Adrenal gland (tissue), 12 donors: Measurements from ENCODE around the gene ARHGAP26. TPM values are rescaled to one million over a fixed set of nuclear protein-coding genes. Genes with fewer than 3 reads are reported as not detected.

Experiments used
- DNase-seq, 7 donors: peaks; one replicate each; pipeline ENCODE4 v3.0.0-alpha.2; 2019 to 2020
- H3K27ac ChIP-seq, 5 donors: fragments of 200-600 bp; sonication (generic) in 4 of 5; 1 replicate in 3 of 5; 2 replicates in 2 of 5; pipeline versions ENCODE4 v1.5.1 to v1.8.0; 2016 to 2020; ENCODE audit warnings: mild to moderate bottlenecking in 1 of 5
- H3K27me3 ChIP-seq: fragments of 200-600 bp; 2 replicates; pipeline ENCODE4 v1.8.0; 2021
- H3K36me3 ChIP-seq, 2 donors: fragments of 200-600 bp; replicated peaks in 1 of 2; 1 replicate in 1 of 2; 2 replicates in 1 of 2; pipeline versions ENCODE4 v1.5.1 to v1.8.0; 2018 to 2022
- H3K4me1 ChIP-seq, 2 donors: fragments of 200-600 bp; replicated peaks in 1 of 2; 1 replicate in 1 of 2; 2 replicates in 1 of 2; pipeline versions ENCODE4 v1.5.1 to v1.8.0; 2018 to 2021
- H3K4me3 ChIP-seq, 4 donors: fragments of 200-600 bp; sonication (generic) in 3 of 4; one replicate each; pipeline ENCODE4 v1.5.1; 2016 to 2018
- H3K9me3 ChIP-seq, 3 donors: fragments of 200-600 bp; sonication (generic) in 1 of 3; replicated peaks in 1 of 3; 1 replicate in 2 of 3; 2 replicates in 1 of 3; pipeline versions ENCODE4 v1.5.1 to v1.8.0; 2016 to 2021
- POLR2A ChIP-seq, 2 donors: fragments of 450-650 bp; IDR thresholded peaks; one replicate each; pipeline ENCODE4 v1.6.1; 2017; ENCODE audit warnings: antibody characterized with exemption in 2 of 2, mild to moderate bottlenecking in 2 of 2, moderate library complexity in 1 of 2
- WGBS, 4 donors: extraction: QIAGEN DNeasy Blood & Tissue Kit in 2 of 4; methylation state at CpG; one replicate each; pipeline versions ENCODE4 v1.1.5 to v1.1.7; 2013 to 2017; 5-methylcytosine and 5-hydroxymethylcytosine counted together
- intact Hi-C, 2 donors: fragments of 100-400 bp; cut with DNase I; formaldehyde crosslinking; loops; one replicate each; pipeline versions ENCODE4 v1.14.1 to v1.15.0; 2022 to 2023
- polyA plus RNA-seq, 3 donors: library from polyadenylated mRNA; stranded (reverse); fragments of 200-250 nt in 2 of 3; fragments of 350-450 nt in 1 of 3; fragmentation: Illumina TruSeq in 1 of 3; extraction: RNeasy Lipid Tissue Mini Kit (QIAGEN cat#74804) in 1 of 3; gene quantifications; one replicate each; pipeline ENCODE4 v1.2.3, GENCODE V29; 2013 to 2014
- total RNA-seq, 9 donors: library from RNA; depleted of rRNA in 4 of 9; stranded (reverse); fragments of >200 nt in 4 of 9; fragments of 120-200 nt in 1 of 9; fragmentation: NEBNext Ultra II Directional in 1 of 9; extraction: Animal tissue kit (Norgen Biotek cat#: 25700) in 1 of 9; gene quantifications; one replicate each; pipeline versions ENCODE4 v1.1.0 to v1.2.4, GENCODE V29; 2013 to 2023
- TF ChIP-seq, protein P1 (sequence below), 6 experiments: fragments of 450-650 bp in 4 of 6; fragments of 200-600 bp in 2 of 6; sonication (generic) in 1 of 6; IDR thresholded peaks; 1 replicate in 5 of 6; 2 replicates in 1 of 6; pipeline versions ENCODE4 v1.5.1 to v1.8.0; 2016 to 2021; ENCODE audit warnings: antibody characterized with exemption in 6 of 6, mild to moderate bottlenecking in 2 of 6, moderate library complexity in 1 of 6
- donor health status: healthy with polysubstance abuse.
- donor health status: Bipolar disorder and iron deficiency.
- donor health status: DM: yes; HTN: yes; CAD: no.
- donor health status: DM: no; HTN: no; CAD: no.
- donor health status: DM: no; HTN: no; CAD: no.
- donor health status: DM: yes; HTN: yes; CAD: no.

ARHGAP26 gene
- total and polyA plus RNA-seq, 12 donors, result 3.0 to 21.7 (median 10.8) TPM

DNA sequence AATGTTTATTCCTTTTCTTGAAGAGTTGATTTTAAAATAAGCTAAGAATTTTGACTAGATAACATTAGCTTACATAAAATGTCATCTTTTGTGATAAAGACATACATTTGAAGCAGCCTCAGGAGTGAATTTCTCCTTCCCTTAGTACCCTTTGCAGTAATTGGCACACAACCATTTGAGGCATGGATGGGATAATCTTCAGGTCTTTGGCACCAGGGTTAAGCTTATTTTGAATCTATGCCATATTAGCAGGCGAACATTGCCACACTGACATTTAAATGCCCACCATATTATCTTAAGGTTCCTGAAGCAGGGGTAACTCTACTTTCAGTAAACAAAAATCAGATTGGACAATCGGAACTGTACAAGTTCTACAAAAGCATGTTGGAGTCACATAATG, 507.4 kb downstream of the ARHGAP26 start:
- H3K36me3 ChIP-seq, result no peaks in the 10 kb centered on the region
- 94 to 100% (median 96%) methylated on average over 2 of the region's 2 CpGs for WGBS, 4 donors
- H3K4me1 ChIP-seq, result no peaks in the 10 kb centered on the region
- H3K27ac ChIP-seq, result no peak overlapping the region
- intact Hi-C loops, result no loop called here
- H3K9me3 ChIP-seq, result no peaks in the 10 kb centered on the region
- H3K4me3 ChIP-seq, result no peak overlapping the region
- TF ChIP-seq, protein P1, sequence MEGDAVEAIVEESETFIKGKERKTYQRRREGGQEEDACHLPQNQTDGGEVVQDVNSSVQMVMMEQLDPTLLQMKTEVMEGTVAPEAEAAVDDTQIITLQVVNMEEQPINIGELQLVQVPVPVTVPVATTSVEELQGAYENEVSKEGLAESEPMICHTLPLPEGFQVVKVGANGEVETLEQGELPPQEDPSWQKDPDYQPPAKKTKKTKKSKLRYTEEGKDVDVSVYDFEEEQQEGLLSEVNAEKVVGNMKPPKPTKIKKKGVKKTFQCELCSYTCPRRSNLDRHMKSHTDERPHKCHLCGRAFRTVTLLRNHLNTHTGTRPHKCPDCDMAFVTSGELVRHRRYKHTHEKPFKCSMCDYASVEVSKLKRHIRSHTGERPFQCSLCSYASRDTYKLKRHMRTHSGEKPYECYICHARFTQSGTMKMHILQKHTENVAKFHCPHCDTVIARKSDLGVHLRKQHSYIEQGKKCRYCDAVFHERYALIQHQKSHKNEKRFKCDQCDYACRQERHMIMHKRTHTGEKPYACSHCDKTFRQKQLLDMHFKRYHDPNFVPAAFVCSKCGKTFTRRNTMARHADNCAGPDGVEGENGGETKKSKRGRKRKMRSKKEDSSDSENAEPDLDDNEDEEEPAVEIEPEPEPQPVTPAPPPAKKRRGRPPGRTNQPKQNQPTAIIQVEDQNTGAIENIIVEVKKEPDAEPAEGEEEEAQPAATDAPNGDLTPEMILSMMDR (IDR thresholded peaks at IDR 0.05), result no peak
- TF ChIP-seq POLR2A (IDR thresholded peaks at IDR 0.05), result no peak
- no peak for DNase-seq
- no peaks in the 10 kb centered on the region for H3K27me3 ChIP-seq

Other genes with a start within 250 kb of the ARHGAP26 start
- gene FGF1, start 84.3 kb upstream of the ARHGAP26 start, total RNA-seq, result 1 to 10 TPM in 5 of 9 donors, under 1 TPM in 4; 0.42 to 2.5 (median 1.0) TPM
- gene FGF1, start 84.3 kb upstream of the ARHGAP26 start, polyA plus RNA-seq, result 1 to 10 TPM in 1 of 3 donors, under 1 TPM in 2; 0.57 to 1.7 (median 0.64) TPM